Endodermal cell (in vitro differentiated cells): ENCODE results near the gene KLHL3. TPM values are rescaled to one million over a fixed set of nuclear protein-coding genes. Genes with fewer than 3 reads are reported as not detected.

ENCODE experiments used
- DNase-seq: peaks from one replicate; pipeline ENCODE4 v3.0.0-alpha.2; 2017
- H3K27ac ChIP-seq: 2 replicates; pipeline ENCODE4 v1.5.1; 2013; ENCODE audit warnings: mild to moderate bottlenecking, low read depth, low read length, moderate library complexity
- H3K27me3 ChIP-seq: 2 replicates; pipeline ENCODE4 v1.6.1; 2013; ENCODE audit warnings: mild to moderate bottlenecking, low read length, moderate library complexity; ENCODE audit not compliant: insufficient read depth, control insufficient read depth, poor library complexity, severe bottlenecking
- H3K36me3 ChIP-seq: 2 replicates; pipeline ENCODE4 v1.7.0; 2013; ENCODE audit warnings: mild to moderate bottlenecking, low read length, moderate library complexity; ENCODE audit not compliant: control insufficient read depth, insufficient read depth
- H3K4me1 ChIP-seq: one replicate; pipeline ENCODE4 v1.7.0; 2013; ENCODE audit warnings: low read length; ENCODE audit not compliant: control insufficient read depth, insufficient read depth
- H3K4me3 ChIP-seq: 2 replicates; pipeline ENCODE4 v1.5.1; 2013; ENCODE audit warnings: mild to moderate bottlenecking, low read length, moderate library complexity
- H3K9ac ChIP-seq: 2 replicates; pipeline ENCODE4 v1.6.1; 2013; ENCODE audit warnings: mild to moderate bottlenecking, low read length, moderate library complexity; ENCODE audit not compliant: poor library complexity, severe bottlenecking; ENCODE audit errors: extremely low read depth
- H3K9me3 ChIP-seq: 2 replicates; pipeline ENCODE4 v1.6.1; 2013; ENCODE audit warnings: mild to moderate bottlenecking, low read length, moderate library complexity; ENCODE audit not compliant: control insufficient read depth
- H3K27ac Mint-ChIP-seq: 2 replicates; pipeline ENCODE4 v1.8.0; 2020; ENCODE audit warnings: mixed read lengths
- H3K27me3 Mint-ChIP-seq: 2 replicates; pipeline ENCODE4 v1.8.0; 2021; ENCODE audit warnings: mild to moderate bottlenecking, mixed read lengths; ENCODE audit not compliant: insufficient read depth
- H3K36me3 Mint-ChIP-seq: 2 replicates; pipeline ENCODE4 v1.8.0; 2020; ENCODE audit warnings: low read depth, mixed read lengths
- H3K4me1 Mint-ChIP-seq: 2 replicates; pipeline ENCODE4 v1.8.0; 2020; ENCODE audit warnings: mixed read lengths
- H3K4me3 Mint-ChIP-seq: 2 replicates; pipeline ENCODE4 v1.8.0; 2020; ENCODE audit warnings: mild to moderate bottlenecking, moderate library complexity, mixed read lengths
- H3K9me3 Mint-ChIP-seq: 2 replicates; pipeline ENCODE4 v1.8.0; 2020; ENCODE audit warnings: mild to moderate bottlenecking, mixed read lengths
- CTCF ChIP-seq: fragments of 200-600 bp; sonication (generic); conservative IDR thresholded peaks from 2 replicates; pipeline ENCODE4 v1.5.0; 2021; ENCODE audit warnings: antibody characterized with exemption, mild to moderate bottlenecking
- WGBS, 2 experiments: methylation state at CpG; one replicate each; pipeline versions ENCODE4 v1.1.5 to v1.1.7; 2013; ENCODE audit warnings: missing lambda C conversion rate in 2 of 2, mixed read lengths in 1 of 2; ENCODE audit not compliant: insufficient coverage in 1 of 2, insufficient read length in 1 of 2; 5-methylcytosine and 5-hydroxymethylcytosine counted together
- total RNA-seq, 2 donors: library from RNA; stranded (reverse); fragmentation: NEBNext Ultra II Directional in 1 of 2; extraction: Animal tissue kit (Norgen Biotek cat#: 25700) in 1 of 2; gene quantifications; 2 replicates in 1 of 2; 3 replicates in 1 of 2; pipeline ENCODE4 v1.2.1, GENCODE V29; 2021

Gene KLHL3
- total RNA-seq, 2 donors from 2014 or later = 17.5 to 19.4 TPM

GRCh38 chr5:137603356-137603755 is 132.5 kb downstream of the KLHL3 start:
- peaks cover 12% of the 10 kb centered on the region for H3K27me3 Mint-ChIP-seq
- Histone ChIP-seq H3K9me3 (no peaks in the 10 kb centered on the region), H3K9ac (no peak overlapping the region), H3K36me3 (no peaks in the 10 kb centered on the region), H3K4me3 (no peak overlapping the region), H3K4me1 (no peaks in the 10 kb centered on the region), H3K27ac (no peak overlapping the region), H3K27me3 (peaks cover 15% of the 10 kb centered on the region)
- DNase-seq = no peak
- no peaks in the 10 kb centered on the region for H3K9me3 Mint-ChIP-seq
- 95 to 96% methylated on average over 5 to 6 of the region's 6 CpGs for WGBS, 2 experiments
- no peak for TF ChIP-seq CTCF
- H3K4me3 Mint-ChIP-seq = no peak overlapping the region
- H3K27ac Mint-ChIP-seq = no peak overlapping the region
- H3K36me3 Mint-ChIP-seq = no peaks in the 10 kb centered on the region
- H3K4me1 Mint-ChIP-seq = peaks cover 6% of the 10 kb centered on the region

- Histone ChIP-seq H3K36me3 (no peaks in the 10 kb centered on the region), H3K9me3 (no peaks in the 10 kb centered on the region), H3K4me1 (no peaks in the 10 kb centered on the region), H3K27ac (no peak overlapping the region), H3K4me3 (no peak overlapping the region), H3K27me3 (peaks cover 14% of the 10 kb centered on the region), H3K9ac (no peak overlapping the region)
- DNase-seq = no peak
- no peak for TF ChIP-seq CTCF
- Mint-ChIP-seq H3K27me3 (peaks cover 16% of the 10 kb centered on the region), H3K27ac (no peak overlapping the region), H3K36me3 (no peaks in the 10 kb centered on the region), H3K4me1 (peaks cover 6% of the 10 kb centered on the region), H3K9me3 (no peaks in the 10 kb centered on the region), H3K4me3 (no peak overlapping the region)
- WGBS, 2 experiments = 80 to 97% methylated on average over 1 to 3 of the region's 3 CpGs
These were observed 133.1 kb downstream of the KLHL3 start for GRCh38 chr5:137602721-137603273.

GRCh38 chr5:137600721-137601360 is 135.0 kb downstream of the KLHL3 start:
- H3K4me1 ChIP-seq = no peaks in the 10 kb centered on the region
- DNase-seq = no peak
- H3K9me3 ChIP-seq = no peaks in the 10 kb centered on the region
- H3K4me3 ChIP-seq = no peak overlapping the region
- H3K4me3 Mint-ChIP-seq = no peak overlapping the region
- no peaks in the 10 kb centered on the region for H3K36me3 Mint-ChIP-seq
- H3K9ac ChIP-seq = no peak overlapping the region
- H3K27me3 Mint-ChIP-seq = peaks cover 20% of the 10 kb centered on the region
- no peaks in the 10 kb centered on the region for H3K36me3 ChIP-seq
- no peaks in the 10 kb centered on the region for H3K9me3 Mint-ChIP-seq
- peaks cover 6% of the 10 kb centered on the region for H3K4me1 Mint-ChIP-seq
- H3K27ac Mint-ChIP-seq = no peak overlapping the region
- H3K27ac ChIP-seq = no peak overlapping the region
- WGBS, 2 experiments = 89% methylated on average over 4 of the region's 6 CpGs; no CpG with 5 or more reads in 1 of the 2 experiments
- no peak for TF ChIP-seq CTCF
- peaks cover 26% of the 10 kb centered on the region for H3K27me3 ChIP-seq
